ENCODE data around the gene CALY.

- TF ChIP-seq SP1 (IDR thresholded peaks at IDR 0.05) = no peak
- TF ChIP-seq ZNF384 (IDR thresholded peaks at IDR 0.05) = no peak
- TF ChIP-seq FOXK2 (IDR thresholded peaks at IDR 0.05) = no peak
- TF ChIP-seq L3MBTL2 (conservative IDR thresholded peaks at IDR 0.05) = no peak
- TF ChIP-seq NFRKB (IDR thresholded peaks at IDR 0.05) = no peak
- TF ChIP-seq FOXM1 (IDR thresholded peaks at IDR 0.05; ENCODE audit: borderline replicate concordance) = no peak
- no peak for TF ChIP-seq FOXA1 (IDR thresholded peaks at IDR 0.05)
- no peak for TF ChIP-seq BHLHE40 (IDR thresholded peaks at IDR 0.05; ENCODE audit: borderline replicate concordance)
- TF ChIP-seq HDGF (IDR thresholded peaks at IDR 0.05; ENCODE audit: borderline replicate concordance) = no peak
- no peak for TF ChIP-seq ELF4 (IDR thresholded peaks at IDR 0.05)
- no peak for TF ChIP-seq ARNT (IDR thresholded peaks at IDR 0.05)
- no peak for TF ChIP-seq PKNOX1 (IDR thresholded peaks at IDR 0.05)
- no peak for TF ChIP-seq SUZ12 (IDR thresholded peaks at IDR 0.05)
- TF ChIP-seq TARDBP (IDR thresholded peaks at IDR 0.05) = no peak
Measured at GRCh38 chr10:133385214-133385613, 48.5 kb upstream of the CALY start.
